HG02678 (cell line): ENCODE measurements around the gene CYP24A1.

Experiments used
- ATAC-seq: cut with Tn5 transposase; IDR thresholded peaks from one replicate; pipeline ENCODE4 v1.9.1; 2021; ENCODE audit warnings: mild to moderate bottlenecking, moderate library complexity; ENCODE audit not compliant: unreplicated experiment

Gene CYP24A1

DNA sequence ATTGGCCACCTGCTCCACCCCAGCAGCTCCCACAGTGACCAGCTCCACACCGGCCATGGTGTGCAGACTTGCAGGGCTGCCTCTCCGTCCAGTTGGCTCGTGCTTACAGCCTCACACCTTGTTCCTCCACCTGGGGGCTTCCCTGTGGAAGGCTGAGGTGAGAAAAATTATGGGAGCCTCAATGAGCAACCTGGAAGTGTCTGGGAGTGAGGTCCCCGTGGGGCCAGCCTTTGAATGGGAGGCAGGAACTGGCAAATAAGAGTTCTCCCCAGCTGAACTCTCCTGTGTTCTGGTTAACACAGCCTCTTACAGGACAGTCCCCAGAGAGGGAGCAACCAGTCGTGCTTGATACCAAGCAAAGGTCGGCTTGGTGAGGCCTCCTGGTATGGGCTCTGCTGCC lies 30.3 kb upstream of the CYP24A1 start:
- ATAC-seq = no peak

DNA sequence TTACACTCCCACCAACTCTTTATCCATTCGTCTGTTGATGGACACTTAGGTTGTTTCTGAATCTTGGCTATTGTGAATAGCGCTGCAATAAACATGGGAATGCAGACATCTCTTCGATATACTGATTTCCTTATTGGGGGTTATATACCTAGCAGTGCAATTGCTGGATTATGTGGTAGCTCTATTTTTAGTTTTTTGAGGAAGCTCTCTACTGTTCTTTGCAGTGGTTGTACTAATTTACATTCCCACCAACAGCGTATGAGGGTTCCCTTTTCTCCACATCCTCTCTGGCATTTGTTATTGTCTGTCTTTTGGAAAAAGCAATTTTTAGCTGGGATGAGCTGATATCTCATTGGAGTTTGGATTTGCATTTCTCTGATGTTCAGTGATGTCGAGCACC lies 29.5 kb upstream of the CYP24A1 start:
- ATAC-seq = no peak

DNA sequence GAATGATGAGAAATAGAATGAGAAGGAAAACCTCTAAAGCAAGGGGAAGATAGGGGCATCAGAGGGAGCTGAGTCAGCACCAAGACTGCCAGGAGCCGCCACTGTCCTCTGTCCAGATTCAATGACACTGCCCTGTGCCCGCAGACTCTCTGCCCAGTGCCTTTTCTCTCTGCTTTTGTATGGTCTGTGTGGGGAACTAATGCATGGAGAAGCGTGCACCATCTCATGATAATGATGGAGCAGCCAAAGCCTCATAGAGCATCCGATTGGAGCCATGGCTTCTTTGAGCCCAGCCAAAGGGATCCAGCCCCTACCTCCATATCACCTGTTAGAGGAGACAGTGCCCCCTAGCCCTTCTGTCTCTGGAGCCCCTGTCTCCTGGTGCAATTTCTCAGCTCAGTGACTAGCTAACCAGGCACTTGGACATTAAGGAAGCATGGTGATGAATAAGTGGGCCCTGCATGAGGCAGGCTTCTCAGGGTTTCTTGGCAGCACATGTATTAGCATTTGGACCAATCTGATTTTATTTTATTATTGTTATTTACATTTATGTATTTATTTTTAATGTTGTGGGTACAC lies 27.6 kb upstream of the CYP24A1 start:
- ATAC-seq = no peak

DNA sequence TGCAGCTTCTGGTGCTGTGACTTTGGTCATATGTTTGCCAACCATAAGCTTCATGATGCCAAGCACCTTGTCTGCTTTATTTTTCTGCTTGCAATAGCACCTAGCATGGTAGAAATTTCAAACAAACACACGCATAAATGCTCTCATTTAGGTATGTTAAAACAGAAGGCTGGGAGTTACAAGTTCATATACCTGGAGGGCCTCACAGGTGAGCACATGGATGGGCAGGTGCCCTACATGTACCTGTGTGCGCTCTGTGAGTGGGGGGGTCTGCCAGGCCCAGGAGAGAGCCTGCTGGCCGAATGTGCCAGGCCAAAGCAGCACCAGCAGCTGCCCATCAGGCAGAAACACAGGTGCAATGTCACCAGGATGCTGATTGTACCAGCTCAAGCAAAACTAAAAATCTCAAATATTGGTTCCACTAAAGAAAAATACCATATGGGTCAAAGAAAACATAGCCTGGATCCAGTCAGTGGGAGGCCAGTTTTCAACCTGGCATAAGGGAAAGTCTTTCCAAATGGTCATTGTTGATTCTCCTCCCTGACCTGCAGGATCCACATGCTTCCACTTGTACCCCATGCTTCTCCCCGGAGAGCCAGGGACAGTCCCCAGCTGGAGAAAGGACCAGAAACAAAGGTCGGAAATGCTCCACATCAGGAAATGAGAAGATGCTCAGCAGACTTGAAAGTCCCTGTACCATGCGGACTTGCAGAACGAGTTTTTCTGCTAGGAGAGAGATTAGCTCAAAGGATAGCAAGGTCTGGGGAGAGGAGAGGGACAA lies 26.9 kb upstream of the CYP24A1 start:
- no peak for ATAC-seq

DNA sequence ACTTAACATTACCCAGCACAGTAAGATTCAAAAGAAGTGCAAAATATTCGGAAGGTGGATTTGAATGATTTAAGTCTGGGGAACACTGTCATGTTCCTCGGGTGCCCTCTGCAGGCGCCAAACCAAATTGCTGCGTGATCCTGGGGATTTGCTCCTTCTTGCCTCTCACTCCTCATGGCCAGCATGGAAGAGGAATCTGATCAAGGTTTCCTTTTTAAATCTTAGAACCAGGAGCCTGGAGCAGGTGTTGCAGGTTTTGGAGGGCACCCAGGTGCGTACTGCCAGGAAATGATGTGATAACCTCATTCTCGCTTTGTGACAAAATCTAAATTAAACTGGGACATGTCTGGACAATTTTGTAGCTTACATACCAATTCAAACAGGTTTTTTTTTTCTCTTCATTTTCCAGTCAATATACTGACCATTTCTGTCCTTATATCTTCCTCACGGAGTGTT lies 26.0 kb upstream of the CYP24A1 start:
- peak; percentile 70 for ATAC-seq

DNA sequence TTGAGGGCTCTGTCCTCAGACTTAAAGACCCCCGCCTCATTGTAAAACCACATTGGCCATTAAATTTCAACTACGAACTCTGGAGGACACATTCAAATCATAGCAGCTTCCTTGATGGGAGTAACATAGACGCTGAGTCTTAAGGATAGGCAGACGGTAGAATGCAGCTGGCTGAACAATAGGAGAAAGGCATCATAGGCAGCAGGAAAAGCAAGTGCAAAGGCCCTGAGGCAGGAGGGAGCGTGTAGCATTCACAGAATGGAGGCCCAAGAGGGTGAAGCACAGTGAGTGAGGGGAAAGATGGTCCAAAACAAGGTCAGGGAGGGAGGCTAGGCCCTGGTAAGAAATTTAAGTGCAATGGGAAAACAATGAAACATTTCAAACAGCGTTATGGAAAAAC lies 25.5 kb upstream of the CYP24A1 start:
- ATAC-seq = peak; percentile 15

DNA sequence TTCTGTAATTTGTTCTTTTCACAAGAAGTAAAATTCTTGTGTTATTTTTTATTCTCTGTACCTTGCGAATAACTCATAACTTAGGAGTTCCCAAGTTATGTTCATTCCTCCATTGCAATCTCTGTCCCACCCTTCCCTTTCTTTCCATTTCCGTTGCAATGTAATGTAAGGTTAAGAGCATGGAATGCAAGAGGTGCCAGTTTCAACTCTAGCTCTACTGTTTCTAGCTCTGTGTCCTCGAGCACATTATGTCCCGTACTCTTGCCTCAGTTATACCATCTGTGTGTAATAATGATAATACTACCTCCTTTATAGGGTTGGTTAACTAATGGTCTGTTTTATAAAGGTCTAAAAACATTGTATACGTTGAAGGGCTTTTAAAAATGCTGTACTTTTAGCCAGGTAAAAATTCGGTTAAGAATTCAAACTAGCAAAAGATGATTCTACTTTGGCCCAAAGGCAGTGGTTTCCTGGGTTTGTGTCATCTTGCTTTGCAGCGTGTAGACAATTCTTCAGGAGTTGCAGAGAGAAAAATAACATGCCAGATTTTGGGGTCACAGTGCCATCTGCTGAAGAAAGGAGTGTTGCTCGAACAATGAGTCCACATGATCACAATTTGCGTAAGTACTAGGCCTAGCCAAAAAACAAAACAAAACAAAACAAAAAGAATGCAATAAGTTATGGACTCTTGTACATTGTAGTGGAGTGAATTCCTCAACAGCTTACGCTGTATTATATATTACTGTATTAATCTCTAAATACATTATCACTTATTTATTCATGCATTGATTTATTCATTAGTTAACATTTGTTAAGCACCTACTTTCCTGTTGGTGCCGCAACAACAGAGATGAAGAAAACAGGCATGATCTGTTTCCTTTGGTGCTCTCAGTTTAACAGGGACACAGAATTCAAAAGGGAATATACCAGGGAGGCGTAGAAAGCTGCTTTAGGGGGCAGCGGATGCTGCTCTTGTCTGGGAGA lies 24.1 kb upstream of the CYP24A1 start:
- ATAC-seq = no peak

DNA sequence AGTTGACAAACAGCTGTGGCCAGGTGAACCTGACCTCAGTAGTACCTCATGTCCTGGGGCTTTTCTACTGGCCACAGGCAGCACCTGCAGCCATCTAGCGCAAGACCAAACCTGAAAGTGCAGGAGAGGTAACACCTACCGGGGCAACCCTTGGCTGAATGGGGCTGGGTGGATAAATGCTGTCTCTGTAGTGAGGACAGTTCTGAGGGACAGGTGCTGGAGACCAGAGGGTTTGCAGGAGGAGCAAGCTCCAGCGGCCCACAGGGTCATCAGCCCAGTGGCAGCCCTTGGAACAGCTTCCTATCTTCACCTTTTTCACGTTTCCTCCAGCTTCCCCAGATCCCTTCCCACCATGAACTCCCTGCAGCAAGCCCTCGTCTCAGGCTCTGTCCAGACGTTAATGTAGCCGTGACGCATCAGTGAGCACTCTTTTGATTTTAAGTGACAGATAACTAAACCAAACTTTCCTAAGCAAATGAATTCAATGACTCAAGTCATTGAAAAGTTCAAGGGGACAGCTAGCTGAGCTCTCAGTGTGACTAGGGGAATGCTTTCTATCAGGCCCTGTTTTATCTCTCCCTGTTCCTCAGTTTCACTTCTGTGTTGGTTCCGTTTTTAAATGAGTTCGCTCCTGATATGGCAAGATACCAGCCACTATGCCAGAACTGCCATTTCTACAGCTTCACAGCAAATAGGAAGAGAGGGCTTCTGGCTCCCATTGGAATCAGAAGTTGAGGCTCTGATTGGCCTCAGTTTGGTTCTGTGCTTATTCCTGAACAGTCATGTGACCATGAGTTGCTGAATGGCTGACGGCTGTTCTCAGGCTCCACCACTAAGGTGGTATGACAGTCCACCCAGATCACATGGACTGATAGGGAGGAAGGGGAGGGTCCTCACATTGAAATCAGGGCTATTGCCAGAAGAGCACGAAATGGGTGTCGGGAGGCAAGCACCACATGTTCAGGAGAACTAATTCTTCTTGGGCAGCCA lies 22.0 kb upstream of the CYP24A1 start:
- ATAC-seq = no peak

DNA sequence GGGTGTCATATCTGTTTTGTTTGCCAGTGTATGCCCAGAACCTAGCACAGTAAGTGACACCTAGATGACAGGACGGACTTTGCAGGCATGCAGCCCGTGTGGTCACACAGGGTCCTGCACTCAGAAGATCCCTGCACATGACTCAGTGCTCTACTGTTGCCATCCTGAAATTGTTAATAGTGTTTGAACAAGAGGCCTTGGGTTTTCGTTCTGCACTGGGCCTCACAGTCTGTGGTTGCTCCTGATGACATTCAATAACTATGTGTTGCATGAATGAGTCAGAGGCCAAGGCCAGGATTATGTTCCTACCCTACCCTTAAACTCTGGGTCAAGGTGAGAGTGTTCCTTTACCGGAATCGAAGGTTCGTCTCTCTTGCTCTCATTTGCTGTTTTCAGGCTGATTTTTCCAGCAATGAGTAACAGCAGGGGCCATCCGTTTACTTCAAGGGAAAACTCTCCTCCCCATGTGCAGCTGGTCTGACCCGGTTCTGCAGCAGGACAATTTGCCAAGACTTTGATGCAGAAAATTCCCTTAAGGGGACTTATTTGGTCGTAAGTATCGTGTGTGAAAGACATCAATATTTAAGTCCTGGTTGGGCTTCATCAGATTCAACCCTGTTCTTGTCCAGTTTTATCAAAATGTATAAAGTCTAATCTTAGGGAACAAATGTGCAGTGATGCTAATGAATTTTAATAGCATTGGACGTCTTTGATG lies 21.1 kb upstream of the CYP24A1 start:
- ATAC-seq = no peak

DNA sequence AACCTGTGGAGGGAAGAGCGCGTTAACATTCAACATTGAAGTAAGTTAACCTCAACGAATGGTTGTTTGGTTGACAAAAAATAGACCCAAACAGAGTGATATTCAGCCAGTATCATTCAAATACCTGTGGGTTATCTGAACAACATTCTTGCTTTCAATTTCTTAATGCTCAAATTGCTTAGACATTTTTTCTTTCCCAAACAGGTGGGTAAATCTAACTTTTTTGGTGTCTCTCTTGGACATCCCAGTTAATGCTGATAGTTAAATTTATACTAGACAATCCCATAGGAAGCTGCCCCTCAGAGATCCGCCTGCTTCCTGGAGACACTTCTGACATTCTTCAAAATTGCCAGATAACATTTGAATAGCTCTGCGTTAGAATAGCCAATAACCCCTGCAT lies 20.0 kb upstream of the CYP24A1 start:
- ATAC-seq = no peak

DNA sequence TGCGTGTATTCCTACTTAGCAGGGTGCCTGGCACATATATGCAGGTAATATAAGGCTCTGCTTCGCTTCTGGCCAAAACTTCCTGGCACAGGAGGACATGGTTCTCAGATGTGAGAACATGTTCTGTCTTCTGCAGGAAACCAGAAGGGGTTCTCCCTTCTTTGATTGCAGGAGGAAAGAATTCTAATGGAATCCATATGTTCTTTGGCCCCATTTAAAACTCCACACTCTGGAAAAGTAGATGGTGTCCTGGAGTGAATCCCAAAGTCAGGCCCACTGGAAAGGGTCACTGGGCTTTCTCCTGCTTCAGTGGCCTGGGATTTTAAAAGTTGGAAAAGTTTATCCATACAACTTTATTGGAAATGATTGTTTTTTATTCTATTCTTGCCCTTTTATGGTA lies 16.4 kb upstream of the CYP24A1 start:
- no peak for ATAC-seq

DNA sequence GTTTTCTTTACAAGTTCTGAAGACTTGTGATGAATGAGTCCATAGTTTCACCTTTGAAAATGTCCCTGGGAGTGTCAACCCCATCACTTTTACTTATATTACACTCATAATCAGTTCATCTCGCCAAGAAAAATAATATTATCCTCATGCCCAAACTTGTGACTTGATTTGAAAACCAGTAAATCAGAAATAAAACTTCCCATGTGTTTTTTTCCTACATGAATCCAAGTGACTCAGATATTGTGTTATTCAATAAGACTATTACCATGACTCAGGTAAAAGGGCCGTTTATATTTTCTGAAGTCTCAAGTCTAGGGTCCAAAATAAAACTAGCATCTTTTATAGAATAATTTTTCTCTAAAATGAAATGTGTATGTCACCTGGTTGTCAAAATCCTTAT lies 15.8 kb upstream of the CYP24A1 start:
- ATAC-seq = no peak

DNA sequence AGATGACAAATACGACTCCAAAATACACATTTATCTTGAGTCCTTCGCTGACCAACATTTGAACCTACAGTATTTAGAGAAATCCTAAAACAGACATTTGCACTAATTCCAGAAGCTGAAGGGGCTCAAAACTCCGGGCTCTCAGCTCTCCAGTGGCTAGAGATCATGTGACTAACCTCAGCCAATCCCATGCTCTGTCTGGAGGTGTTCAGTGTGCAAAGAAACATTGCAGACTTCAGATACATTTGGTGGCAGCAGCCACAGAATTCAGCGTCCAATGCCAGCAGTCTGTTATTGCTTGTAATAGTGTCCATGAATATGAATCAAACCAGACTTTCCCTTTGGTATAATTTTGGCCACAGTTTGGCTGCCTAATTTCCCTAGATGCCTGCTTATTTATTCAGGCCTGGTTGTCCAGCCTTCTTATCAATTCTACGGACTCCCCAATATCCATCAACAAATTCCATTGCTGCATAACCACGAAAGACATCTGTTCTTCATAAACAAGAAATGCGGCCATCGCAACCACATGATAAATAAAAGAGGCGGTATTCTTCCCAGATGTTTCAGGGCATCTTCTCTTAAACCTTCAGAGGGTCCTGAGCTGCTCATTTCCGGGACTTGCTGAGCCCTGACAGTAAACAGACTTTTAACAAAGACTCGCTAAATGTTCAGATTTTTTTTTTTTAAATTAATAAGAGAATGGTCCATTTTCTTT lies 14.5 kb upstream of the CYP24A1 start:
- ATAC-seq = no peak

DNA sequence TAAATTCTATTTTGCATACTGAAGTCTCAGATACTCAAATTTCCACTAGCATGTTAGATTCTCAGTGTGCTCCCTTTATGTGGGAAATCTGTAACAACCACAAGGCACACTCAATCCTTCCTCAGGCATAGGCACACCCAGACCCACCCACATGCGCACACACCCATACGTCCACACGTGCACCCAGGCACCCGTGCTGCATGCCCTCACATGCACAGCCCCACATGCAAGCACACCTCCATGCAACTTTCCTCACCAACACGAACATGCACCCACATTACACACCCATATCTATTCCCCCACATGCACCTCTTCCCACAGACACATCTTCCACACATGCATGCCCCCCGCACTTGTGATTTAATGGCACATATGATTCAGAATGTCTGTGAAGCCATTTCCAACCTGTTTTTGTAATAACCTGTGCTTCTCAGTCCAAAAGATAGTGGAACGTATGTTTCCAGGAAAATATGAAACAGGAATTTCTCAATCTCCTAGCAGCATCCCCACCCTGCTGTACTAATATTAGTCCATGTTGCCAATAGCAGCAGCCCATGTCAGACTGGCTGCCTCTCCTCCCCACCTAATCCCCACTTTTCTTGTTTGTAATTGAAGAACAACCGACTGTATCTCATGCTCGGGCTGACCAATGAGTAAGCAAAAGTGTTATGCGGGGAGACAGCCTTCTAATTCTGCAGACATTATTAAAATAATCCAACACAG lies 11.3 kb upstream of the CYP24A1 start:
- no peak for ATAC-seq

DNA sequence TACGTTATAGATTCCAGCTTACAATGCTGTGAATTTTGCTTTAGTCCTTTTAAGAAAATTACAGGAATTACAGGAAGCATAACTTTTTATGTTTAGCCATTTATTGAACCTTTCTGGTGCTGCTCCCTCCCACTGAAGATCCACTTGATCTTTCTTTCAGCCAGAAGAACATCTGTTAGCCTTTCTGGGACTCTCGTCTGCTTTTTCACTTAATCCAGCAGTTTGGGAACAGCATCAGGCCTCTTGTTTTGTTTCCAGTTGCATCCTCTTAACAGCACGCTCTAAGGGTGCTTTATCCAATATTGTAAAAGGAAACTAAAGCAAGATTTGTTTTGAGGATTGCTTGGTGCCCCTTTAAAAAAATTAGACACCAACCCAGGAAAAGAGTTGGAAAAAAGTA lies 10.3 kb upstream of the CYP24A1 start:
- ATAC-seq = no peak

DNA sequence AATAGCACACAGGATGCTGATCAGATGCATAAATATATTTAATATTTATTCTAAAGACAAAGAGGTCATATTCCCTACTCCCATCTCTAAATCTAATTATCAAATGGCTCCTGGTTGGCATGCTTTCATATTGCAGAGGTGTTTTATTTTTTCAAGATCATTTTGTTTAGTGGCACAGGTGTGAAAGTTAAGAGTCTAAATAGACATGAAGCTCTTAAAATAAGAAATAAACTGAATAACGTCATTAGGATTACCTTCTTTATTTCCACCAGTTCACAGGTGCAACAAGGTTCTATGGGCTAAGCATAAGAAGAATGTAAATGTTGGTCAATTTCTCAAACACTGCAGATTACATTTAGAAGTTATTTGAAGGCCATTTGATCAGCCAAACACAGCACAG lies 7.1 kb upstream of the CYP24A1 start:
- ATAC-seq = no peak

DNA sequence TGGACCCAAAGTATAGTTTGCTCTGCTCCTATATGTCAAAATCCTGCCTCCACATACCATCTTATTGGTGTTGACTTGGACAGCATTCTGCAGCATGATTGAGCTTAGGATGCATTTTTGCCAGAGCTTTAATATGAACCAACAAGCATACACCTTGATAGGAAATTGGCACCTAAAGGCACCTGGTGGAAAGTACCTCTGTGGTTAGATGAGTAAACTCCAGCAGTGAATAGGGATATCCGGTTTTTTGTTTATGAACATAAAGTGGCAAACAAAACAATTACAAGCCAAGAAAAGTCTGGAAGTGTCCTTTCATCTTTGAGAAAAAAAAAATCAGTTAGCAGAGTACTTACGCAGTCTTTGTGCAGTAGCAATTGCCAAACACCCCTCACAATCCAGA lies 6.2 kb upstream of the CYP24A1 start:
- ATAC-seq = no peak

DNA sequence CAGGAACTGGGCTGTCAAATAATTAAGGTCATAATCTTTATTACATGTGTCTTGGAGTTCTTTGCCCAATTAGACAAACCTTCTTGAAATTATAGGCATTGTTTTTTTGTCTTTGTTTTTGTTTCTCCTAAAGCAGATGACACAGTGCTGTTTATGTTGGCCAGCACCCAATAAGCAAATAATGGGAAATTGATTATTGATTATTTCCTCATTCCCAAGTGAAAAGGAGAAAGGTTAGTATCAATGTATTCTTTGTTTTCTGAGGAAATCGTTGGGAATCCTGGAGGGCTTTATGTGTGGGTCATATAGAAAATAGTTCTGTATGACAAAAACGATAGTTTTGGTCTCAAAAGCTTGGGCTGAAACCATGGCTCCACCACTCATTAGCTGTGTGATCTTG lies 4.5 kb upstream of the CYP24A1 start:
- ATAC-seq = no peak
